Measurements from ENCODE around the gene TPSB2. TPM values are rescaled to one million over a fixed set of nuclear protein-coding genes. Genes with fewer than 3 reads are reported as not detected.
"Not testable (repeated sequence)": the region's sequence is repeated elsewhere in the genome, so short reads cannot be mapped to it uniquely, and the experiment has no call there.

Gene TPSB2
- total and polyA plus RNA-seq, 7 donors = 1.9 to 14.2 (median 3.3) TPM

DNA sequence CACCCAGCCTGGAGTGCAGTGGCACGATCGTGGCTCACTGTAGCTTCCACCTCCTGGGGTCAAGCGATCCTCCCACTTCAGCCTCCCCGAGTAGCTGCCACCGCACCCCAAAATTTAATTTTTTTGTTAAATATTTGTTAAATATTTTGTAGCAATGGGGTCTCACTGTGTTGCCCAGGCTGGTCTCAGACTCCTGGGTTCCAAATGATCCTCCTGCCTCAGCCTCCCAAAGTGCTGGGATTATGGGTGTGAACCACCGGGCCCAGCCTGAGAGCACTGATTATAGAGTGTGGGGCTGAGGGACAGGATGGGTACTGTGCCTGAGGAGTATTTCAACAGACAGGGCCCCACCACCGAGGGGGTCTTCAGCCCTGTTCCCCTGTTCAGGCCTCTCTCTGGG lies 40.5 kb downstream of the TPSB2 start:
- H3K27ac ChIP-seq = no peak overlapping the region
- no peaks in the 10 kb centered on the region for H3K4me1 ChIP-seq
- TF ChIP-seq CTCF (IDR thresholded peaks at IDR 0.05) = no peak
- H3K36me3 ChIP-seq (ENCODE audit: insufficient read depth in 1 of 2, low read depth in 1 of 2) = no peaks in the 10 kb centered on the region
- 66 to 73% (median 72%) methylated on average over 7 of the region's 7 CpGs for WGBS, 3 donors
- H3K27me3 ChIP-seq (ENCODE audit: insufficient read depth in 3 of 3, low read length in 2 of 3) = peaks cover 0 to 39% (median 13%) of the 10 kb centered on the region in 3 donors
- ATAC-seq = no peak
- intact Hi-C loops (cut with DNase I) = no loop called here
- H3K4me3 ChIP-seq = no peak overlapping the region
- H3K9me3 ChIP-seq = no peaks in the 10 kb centered on the region
- DNase-seq = no peak

- H3K4me3 ChIP-seq = no peak overlapping the region
- ATAC-seq (peak; percentile 58 to 64 (median 62)), DNase-seq (peak in 1 of 2 donors; percentile 42)
- TF ChIP-seq CTCF (IDR thresholded peaks at IDR 0.05) = no peak
- WGBS, 3 donors = 38 to 50% (median 43%) methylated on average over 30 to 32 of the region's 32 CpGs
- H3K4me1 ChIP-seq = no peaks in the 10 kb centered on the region
- no peaks in the 10 kb centered on the region for H3K9me3 ChIP-seq
- no peak overlapping the region for H3K27ac ChIP-seq
- H3K27me3 ChIP-seq (ENCODE audit: insufficient read depth in 3 of 3, low read length in 2 of 3) = peaks cover 0 to 36% (median 15%) of the 10 kb centered on the region in 3 donors
- H3K36me3 ChIP-seq (ENCODE audit: insufficient read depth in 1 of 2, low read depth in 1 of 2) = no peaks in the 10 kb centered on the region
- intact Hi-C loops (cut with DNase I) = no loop called here
Measured at GRCh38 chr16:1188432-1189189, 41.4 kb downstream of the TPSB2 start.

DNA sequence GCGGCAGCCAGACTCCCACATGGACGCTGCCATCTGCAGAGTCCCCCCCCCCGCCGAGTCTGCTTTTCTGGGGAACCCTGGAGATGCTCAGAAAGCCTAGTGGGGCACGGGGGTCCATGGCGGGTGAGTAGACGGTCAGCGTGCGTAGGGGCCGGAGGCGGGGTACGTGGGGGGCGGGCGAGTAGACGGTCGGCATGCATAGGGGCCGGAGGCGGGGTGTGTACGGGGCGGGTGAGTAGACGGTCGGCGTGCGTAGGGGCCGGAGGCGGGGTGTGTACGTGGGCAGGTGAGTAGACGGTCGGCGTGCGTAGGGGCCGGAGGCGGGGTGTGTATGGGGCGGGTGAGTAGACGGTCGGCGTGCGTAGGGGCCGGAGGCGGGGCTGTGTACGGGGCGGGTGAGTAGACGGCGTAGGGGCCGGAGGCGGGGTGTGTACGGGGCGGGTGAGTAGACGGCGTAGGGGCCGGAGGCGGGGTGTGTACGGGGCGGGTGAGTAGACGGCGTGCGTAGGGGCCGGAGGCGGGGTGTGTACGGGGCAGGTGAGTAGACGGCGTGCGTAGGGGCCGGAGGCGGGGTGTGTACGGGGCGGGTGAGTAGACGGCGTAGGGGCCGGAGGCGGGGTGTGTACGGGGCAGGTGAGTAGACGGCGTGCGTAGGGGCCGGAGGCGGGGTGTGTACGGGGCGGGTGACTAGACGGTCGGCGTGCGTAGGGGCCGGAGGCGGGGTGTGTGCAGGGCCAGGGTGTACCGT lies 44.4 kb downstream of the TPSB2 start:
- H3K27me3 ChIP-seq (ENCODE audit: insufficient read depth in 3 of 3, low read length in 2 of 3) = peaks cover 0 to 53% (median 18%) of the 10 kb centered on the region in 3 donors
- DNase-seq; ATAC-seq; H3K9me3 ChIP-seq; H3K4me3 ChIP-seq; H3K4me1 ChIP-seq; H3K36me3 ChIP-seq (ENCODE audit: insufficient read depth in 1 of 2, low read depth in 1 of 2); intact Hi-C loops (cut with DNase I); H3K27ac ChIP-seq: not testable (repeated sequence)
- WGBS, 3 donors = 87 to 91% (median 91%) methylated on average over 39 to 83 of the region's 86 CpGs

- 93 to 96% (median 94%) methylated on average over 18 of the region's 18 CpGs for WGBS, 3 donors
- no peak for TF ChIP-seq CTCF (IDR thresholded peaks at IDR 0.05)
- H3K27me3 ChIP-seq (ENCODE audit: insufficient read depth in 3 of 3, low read length in 2 of 3) = peaks cover 0 to 51% (median 18%) of the 10 kb centered on the region in 3 donors
- H3K9me3 ChIP-seq = no peaks in the 10 kb centered on the region
- no peak overlapping the region for H3K27ac ChIP-seq
- ATAC-seq (no peak), DNase-seq (no peak)
- intact Hi-C loops (cut with DNase I) = no loop called here
- no peak overlapping the region for H3K4me3 ChIP-seq
- H3K36me3 ChIP-seq (ENCODE audit: insufficient read depth in 1 of 2, low read depth in 1 of 2) = no peaks in the 10 kb centered on the region
- H3K4me1 ChIP-seq = no peaks in the 10 kb centered on the region
Measured at GRCh38 chr16:1184980-1185379, 45.0 kb downstream of the TPSB2 start.

DNA sequence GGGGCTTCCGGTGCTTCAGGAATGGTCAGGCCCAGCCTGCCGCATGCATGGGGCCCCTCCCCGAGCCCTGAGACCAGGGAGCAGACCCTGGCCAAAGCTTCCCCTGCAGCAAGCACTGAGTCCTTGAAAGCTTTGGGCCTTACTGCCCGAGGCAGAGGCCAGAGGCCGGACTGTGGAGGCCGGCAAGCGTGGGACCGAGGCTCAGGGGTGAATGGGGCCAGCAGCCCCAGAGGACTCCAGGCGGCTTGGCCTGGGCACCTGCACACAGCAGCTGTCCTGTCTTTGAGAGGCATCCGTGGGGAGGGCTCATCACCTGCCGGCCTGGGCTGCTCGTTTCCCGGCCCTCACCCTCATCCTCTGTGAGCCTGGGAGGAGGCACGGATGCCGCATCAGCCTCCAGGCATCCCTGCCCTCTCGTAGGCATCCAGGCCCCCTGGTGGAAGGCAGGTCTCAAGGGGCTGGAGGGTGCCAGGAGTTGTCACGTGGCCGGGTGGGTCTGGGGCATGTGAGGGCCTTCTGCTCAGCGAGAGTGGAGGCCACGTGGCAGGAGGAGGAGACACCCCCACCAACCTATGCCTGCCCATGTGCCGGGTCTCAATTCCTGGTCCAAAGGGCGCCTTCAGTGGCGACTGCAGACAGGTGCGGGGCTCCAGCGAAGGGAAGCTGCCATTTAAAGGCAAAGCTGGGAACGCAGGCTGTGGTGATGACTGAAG lies 45.7 kb downstream of the TPSB2 start:
- H3K27me3 ChIP-seq (ENCODE audit: insufficient read depth in 3 of 3, low read length in 2 of 3) = peaks cover 0 to 50% (median 18%) of the 10 kb centered on the region in 3 donors
- H3K4me3 ChIP-seq = no peak overlapping the region
- no peaks in the 10 kb centered on the region for H3K36me3 ChIP-seq (ENCODE audit: insufficient read depth in 1 of 2, low read depth in 1 of 2)
- H3K4me1 ChIP-seq = no peaks in the 10 kb centered on the region
- no peak for DNase-seq
- H3K27ac ChIP-seq = no peak overlapping the region
- TF ChIP-seq CTCF (IDR thresholded peaks at IDR 0.05) = no peak
- 67 to 75% (median 68%) methylated on average over 24 to 26 of the region's 26 CpGs for WGBS, 3 donors
- H3K9me3 ChIP-seq = no peaks in the 10 kb centered on the region
- intact Hi-C loops (cut with DNase I) = no loop called here
- no peak for ATAC-seq

Data from psoas muscle (tissue), 8 donors.